Measurements from ENCODE around the gene DGAT2.

Gene DGAT2

DNA sequence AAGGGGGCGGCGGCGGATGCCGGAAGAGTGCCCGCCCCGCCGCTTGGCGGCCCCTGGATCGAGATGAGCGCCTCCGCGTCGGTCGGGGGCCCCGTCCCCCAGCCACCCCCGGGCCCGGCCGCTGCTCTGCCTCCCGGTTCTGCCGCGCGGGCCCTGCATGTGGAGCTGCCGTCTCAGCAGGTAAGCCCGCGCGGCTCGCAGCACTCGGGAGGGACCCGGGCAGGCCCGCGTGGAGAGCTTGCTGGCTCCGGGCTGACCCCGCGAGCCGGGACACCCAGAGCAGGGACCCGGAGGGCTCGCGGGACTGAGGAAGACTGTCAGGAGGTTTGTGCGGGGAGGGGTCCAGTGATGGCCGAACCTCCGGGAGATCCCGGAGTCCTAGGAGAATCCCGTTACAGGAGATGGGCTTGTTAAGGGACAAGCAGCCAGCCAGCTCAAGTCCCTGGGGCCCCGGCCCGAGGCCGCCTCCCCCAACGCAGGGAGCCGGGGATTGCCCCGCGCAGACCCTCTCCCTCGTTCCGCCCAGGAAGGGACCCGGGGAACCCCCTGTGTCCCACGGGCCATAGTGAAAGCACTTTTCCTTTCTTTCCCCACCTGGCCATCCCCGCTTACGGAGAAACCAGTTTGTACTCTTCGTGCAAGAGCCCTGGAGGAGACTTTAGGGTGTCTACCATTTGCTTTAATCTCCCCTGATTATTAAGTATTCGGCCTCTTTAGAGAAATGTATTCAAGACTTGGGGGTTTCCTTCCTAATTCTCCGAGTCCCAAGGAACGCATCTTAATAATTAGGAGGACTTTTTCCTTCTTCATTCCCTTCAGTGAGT is 47.0 kb downstream of the DGAT2 start:
- ChIA-PET POLR2A (interaction anchor here (0.6 to 1.5 kb wide), 2 partner anchors 9 to 392 kb away, joined by 3 to 4 read pairs; no protein-coding TSS in a partner anchor), CTCF (interaction anchor here (0.6 to 1.9 kb wide), 2 partner anchors 52 to 336 kb away, joined by 3 to 8 read pairs; no protein-coding TSS in a partner anchor)
- Histone ChIP-seq H3K36me3 (ENCODE audit: control insufficient read depth in 2 of 2, insufficient read depth in 1 of 2, low read length in 2 of 2) (no peaks in the 10 kb centered on the region), H3K9me3 (ENCODE audit: control insufficient read depth, insufficient read depth, low read depth, low read length) (no peaks in the 10 kb centered on the region), H3K4me3 (ENCODE audit: low read depth, low read length) (peak overlapping the region; percentile 90), H3K4me1 (ENCODE audit: control insufficient read depth, insufficient read depth, low read length) (no peaks in the 10 kb centered on the region), H3K27ac (ENCODE audit: extremely low read depth, low read depth, low read length) (peak overlapping the region; percentile 67)
- TF ChIP-seq, protein P1, sequence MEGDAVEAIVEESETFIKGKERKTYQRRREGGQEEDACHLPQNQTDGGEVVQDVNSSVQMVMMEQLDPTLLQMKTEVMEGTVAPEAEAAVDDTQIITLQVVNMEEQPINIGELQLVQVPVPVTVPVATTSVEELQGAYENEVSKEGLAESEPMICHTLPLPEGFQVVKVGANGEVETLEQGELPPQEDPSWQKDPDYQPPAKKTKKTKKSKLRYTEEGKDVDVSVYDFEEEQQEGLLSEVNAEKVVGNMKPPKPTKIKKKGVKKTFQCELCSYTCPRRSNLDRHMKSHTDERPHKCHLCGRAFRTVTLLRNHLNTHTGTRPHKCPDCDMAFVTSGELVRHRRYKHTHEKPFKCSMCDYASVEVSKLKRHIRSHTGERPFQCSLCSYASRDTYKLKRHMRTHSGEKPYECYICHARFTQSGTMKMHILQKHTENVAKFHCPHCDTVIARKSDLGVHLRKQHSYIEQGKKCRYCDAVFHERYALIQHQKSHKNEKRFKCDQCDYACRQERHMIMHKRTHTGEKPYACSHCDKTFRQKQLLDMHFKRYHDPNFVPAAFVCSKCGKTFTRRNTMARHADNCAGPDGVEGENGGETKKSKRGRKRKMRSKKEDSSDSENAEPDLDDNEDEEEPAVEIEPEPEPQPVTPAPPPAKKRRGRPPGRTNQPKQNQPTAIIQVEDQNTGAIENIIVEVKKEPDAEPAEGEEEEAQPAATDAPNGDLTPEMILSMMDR (tag by site-specific recombination; IDR thresholded peaks at IDR 0.05), result 0 out of 2 replicates have a peak, but pooled peaks have one; percentile 41
- peak; percentile 83; the same call in 1 of the 2 replicates for TF ChIP-seq ZBTB48 (tag by site-specific recombination; IDR thresholded peaks at IDR 0.05)
- TF ChIP-seq, protein P2, sequence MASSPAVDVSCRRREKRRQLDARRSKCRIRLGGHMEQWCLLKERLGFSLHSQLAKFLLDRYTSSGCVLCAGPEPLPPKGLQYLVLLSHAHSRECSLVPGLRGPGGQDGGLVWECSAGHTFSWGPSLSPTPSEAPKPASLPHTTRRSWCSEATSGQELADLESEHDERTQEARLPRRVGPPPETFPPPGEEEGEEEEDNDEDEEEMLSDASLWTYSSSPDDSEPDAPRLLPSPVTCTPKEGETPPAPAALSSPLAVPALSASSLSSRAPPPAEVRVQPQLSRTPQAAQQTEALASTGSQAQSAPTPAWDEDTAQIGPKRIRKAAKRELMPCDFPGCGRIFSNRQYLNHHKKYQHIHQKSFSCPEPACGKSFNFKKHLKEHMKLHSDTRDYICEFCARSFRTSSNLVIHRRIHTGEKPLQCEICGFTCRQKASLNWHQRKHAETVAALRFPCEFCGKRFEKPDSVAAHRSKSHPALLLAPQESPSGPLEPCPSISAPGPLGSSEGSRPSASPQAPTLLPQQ (tag by site-specific recombination; IDR thresholded peaks at IDR 0.05), result peak; percentile 44; the same call in 1 of the 2 replicates
- peak; percentile 30; the same call in 1 of the 2 replicates for TF ChIP-seq ZNF341 (tag by site-specific recombination; IDR thresholded peaks at IDR 0.05; ENCODE audit: low read depth)
- no peak for TF ChIP-seq ZNF223 (tag by site-specific recombination; IDR thresholded peaks at IDR 0.05)
- TF ChIP-seq ZNF157 (tag by site-specific recombination; IDR thresholded peaks at IDR 0.05), result no peak
- TF ChIP-seq, protein P3, sequence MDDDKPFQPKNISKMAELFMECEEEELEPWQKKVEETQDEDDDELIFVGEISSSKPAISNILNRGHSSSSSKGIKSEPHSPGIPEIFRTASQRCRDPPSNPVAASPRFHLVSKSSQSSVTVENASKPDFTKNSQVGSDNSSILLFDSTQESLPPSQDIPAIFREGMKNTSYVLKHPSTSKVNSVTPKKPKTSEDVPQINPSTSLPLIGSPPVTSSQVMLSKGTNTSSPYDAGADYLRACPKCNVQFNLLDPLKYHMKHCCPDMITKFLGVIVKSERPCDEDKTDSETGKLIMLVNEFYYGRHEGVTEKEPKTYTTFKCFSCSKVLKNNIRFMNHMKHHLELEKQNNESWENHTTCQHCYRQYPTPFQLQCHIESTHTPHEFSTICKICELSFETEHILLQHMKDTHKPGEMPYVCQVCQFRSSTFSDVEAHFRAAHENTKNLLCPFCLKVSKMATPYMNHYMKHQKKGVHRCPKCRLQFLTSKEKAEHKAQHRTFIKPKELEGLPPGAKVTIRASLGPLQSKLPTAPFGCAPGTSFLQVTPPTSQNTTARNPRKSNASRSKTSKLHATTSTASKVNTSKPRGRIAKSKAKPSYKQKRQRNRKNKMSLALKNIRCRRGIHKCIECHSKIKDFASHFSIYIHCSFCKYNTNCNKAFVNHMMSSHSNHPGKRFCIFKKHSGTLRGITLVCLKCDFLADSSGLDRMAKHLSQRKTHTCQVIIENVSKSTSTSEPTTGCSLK (tag by site-specific recombination; IDR thresholded peaks at IDR 0.05), result no peak
- no peak for TF ChIP-seq ZNF302 (tag by site-specific recombination; IDR thresholded peaks at IDR 0.05; ENCODE audit: low read depth)
- TF ChIP-seq ZBTB17 (tag by site-specific recombination; IDR thresholded peaks at IDR 0.05), result peak; percentile 41; the same call in 1 of the 2 replicates
- TF ChIP-seq ZNF792 (tag by site-specific recombination; IDR thresholded peaks at IDR 0.05), result no peak
- TF ChIP-seq, protein P4, sequence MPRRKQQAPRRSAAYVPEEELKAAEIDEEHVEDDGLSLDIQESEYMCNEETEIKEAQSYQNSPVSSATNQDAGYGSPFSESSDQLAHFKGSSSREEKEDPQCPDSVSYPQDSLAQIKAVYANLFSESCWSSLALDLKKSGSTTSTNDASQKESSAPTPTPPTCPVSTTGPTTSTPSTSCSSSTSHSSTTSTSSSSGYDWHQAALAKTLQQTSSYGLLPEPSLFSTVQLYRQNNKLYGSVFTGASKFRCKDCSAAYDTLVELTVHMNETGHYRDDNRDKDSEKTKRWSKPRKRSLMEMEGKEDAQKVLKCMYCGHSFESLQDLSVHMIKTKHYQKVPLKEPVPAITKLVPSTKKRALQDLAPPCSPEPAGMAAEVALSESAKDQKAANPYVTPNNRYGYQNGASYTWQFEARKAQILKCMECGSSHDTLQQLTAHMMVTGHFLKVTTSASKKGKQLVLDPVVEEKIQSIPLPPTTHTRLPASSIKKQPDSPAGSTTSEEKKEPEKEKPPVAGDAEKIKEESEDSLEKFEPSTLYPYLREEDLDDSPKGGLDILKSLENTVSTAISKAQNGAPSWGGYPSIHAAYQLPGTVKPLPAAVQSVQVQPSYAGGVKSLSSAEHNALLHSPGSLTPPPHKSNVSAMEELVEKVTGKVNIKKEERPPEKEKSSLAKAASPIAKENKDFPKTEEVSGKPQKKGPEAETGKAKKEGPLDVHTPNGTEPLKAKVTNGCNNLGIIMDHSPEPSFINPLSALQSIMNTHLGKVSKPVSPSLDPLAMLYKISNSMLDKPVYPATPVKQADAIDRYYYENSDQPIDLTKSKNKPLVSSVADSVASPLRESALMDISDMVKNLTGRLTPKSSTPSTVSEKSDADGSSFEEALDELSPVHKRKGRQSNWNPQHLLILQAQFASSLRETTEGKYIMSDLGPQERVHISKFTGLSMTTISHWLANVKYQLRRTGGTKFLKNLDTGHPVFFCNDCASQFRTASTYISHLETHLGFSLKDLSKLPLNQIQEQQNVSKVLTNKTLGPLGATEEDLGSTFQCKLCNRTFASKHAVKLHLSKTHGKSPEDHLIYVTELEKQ (tag by site-specific recombination; IDR thresholded peaks at IDR 0.05; ENCODE audit: borderline replicate concordance), result no peak
- TF ChIP-seq ZSCAN30 (tag by site-specific recombination; IDR thresholded peaks at IDR 0.05), result peak; percentile 28; the same call in 1 of the 2 replicates
- peak; percentile 82 for TF ChIP-seq PRDM1 (tag by site-specific recombination; IDR thresholded peaks at IDR 0.05)
- TF ChIP-seq ZBTB20 (tag by site-specific recombination; IDR thresholded peaks at IDR 0.05), result peak; percentile 91
- no peak for TF ChIP-seq ZNF521 (tag by site-specific recombination; IDR thresholded peaks at IDR 0.05)
- TF ChIP-seq, protein P5, sequence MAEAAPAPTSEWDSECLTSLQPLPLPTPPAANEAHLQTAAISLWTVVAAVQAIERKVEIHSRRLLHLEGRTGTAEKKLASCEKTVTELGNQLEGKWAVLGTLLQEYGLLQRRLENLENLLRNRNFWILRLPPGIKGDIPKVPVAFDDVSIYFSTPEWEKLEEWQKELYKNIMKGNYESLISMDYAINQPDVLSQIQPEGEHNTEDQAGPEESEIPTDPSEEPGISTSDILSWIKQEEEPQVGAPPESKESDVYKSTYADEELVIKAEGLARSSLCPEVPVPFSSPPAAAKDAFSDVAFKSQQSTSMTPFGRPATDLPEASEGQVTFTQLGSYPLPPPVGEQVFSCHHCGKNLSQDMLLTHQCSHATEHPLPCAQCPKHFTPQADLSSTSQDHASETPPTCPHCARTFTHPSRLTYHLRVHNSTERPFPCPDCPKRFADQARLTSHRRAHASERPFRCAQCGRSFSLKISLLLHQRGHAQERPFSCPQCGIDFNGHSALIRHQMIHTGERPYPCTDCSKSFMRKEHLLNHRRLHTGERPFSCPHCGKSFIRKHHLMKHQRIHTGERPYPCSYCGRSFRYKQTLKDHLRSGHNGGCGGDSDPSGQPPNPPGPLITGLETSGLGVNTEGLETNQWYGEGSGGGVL (tag by site-specific recombination; IDR thresholded peaks at IDR 0.05), result peak; percentile 10; the same call in 1 of the 2 replicates
- TF ChIP-seq ZNF600 (tag by site-specific recombination; IDR thresholded peaks at IDR 0.05), result peak; percentile 40
- peak; percentile 45 for TF ChIP-seq ZNF335 (tag by site-specific recombination; conservative IDR thresholded peaks at IDR 0.05)
- peak; percentile 62; the same call in 1 of the 2 replicates for TF ChIP-seq GLIS2 (tag by site-specific recombination; IDR thresholded peaks at IDR 0.05)
- TF ChIP-seq, protein P6, sequence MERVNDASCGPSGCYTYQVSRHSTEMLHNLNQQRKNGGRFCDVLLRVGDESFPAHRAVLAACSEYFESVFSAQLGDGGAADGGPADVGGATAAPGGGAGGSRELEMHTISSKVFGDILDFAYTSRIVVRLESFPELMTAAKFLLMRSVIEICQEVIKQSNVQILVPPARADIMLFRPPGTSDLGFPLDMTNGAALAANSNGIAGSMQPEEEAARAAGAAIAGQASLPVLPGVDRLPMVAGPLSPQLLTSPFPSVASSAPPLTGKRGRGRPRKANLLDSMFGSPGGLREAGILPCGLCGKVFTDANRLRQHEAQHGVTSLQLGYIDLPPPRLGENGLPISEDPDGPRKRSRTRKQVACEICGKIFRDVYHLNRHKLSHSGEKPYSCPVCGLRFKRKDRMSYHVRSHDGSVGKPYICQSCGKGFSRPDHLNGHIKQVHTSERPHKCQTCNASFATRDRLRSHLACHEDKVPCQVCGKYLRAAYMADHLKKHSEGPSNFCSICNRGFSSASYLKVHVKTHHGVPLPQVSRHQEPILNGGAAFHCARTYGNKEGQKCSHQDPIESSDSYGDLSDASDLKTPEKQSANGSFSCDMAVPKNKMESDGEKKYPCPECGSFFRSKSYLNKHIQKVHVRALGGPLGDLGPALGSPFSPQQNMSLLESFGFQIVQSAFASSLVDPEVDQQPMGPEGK (tag by site-specific recombination; IDR thresholded peaks at IDR 0.05), result peak; percentile 36

Data from HEK293 (cell line).